NCI-H460 (cell line): ENCODE results near the gene ADAMTS15. TPM values are rescaled to one million over a fixed set of nuclear protein-coding genes. Genes with fewer than 3 reads are reported as not detected.
A peak's percentile ranks its signal among the peaks of the same experiment; 100 is the strongest.

ENCODE experiments used
- DNase-seq: peaks from one replicate; pipeline ENCODE4 v3.0.0-alpha.2; 2016; ENCODE audit warnings: low read depth; ENCODE audit errors: extremely low read depth
- total RNA-seq: library from RNA; depleted of rRNA; stranded (reverse); fragments of >200 nt; shearing (Covaris generic); gene quantifications from 2 replicates; pipeline ENCODE4 v1.2.3, GENCODE V29; 2014

The ADAMTS15 gene
- total RNA-seq, 1 experiment from 2014 or later = 0.05 TPM

DNA sequence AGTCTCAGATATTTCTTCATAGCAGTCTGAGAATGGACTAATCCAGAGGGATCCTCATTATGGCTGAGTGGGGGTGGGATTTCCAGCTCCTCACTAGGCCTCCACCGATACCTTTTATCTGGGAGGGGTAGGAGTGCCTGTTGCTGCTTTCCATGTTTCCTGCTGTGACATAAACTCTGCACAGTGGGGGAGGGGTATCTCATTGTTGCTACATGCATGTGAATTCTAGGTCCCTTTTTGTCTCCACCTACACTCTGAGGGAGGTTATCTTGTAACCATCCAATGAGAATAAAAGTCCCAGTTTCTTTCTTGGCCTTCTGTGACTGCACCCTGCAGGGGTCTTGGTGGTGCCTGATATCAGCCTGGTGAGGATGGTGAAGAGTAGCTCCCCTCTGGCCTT, 60.5 kb downstream of the ADAMTS15 start:
- no peak for DNase-seq

DNA sequence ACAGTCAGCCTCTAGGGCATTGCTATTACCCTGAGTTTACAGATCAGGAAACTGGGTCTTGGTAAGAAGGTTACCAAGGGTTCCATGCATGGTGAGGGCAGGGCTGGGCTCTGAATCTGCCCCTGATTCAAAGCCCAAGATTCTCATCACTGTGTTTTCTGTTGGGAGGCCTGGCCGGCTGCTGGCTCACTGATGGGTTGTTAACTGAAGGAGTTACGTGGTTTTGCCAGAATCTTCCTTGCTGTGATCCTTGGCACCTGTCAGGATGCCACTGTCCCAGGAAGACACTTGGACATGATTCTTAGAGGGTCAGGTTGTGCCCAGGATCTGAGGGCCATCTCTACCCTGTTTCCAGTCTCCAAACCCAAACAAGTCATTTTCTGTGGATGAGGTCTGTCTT, 61.5 kb downstream of the ADAMTS15 start:
- no peak for DNase-seq

DNA sequence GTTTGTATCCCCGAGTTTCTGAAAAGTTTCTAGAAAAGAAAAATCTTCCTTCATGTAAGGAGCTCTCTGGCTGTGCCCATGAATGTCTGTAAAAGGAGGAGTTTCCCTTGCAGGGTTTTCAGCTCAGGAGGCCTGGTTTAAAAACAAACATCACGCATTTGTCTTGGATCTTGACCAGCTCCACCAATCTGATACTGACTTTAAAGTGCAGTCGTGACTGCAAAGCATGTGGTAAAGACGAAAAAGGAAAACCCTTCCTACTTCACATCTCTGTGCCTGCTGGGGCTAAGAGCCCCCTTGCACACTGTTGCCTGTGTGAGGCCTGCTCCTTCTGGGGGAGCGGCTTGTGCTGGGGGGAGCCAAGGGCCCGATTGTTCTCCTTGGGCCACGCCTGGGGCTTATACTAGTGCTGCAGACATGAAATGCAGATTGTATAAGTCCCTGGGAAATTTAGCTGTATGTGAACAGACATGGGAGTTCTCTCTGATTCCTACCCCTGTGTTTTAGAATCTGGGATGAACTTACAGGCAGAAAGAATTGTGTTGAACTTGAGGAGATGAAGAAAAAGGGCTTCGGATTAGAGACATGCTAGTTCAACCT, 62.1 kb downstream of the ADAMTS15 start:
- DNase-seq = no peak

DNA sequence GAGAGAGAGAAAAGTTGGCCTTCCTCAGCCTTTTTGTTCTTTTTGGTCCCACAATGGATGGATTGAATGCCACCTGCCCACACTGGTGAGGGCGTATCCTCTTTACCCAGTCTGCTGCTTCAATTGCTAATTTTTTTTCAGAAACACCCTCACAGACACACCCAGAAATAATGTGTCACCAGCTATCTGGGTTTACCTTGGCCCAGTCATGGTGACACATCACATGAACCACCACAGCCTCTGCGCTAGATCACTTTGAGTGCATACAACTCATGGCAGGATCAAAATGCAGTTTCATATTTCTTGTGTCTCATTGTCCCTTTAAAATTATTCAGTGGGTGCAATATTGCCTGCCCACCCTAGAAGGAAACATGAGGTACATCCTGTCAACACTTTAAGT, 63.3 kb downstream of the ADAMTS15 start:
- no peak for DNase-seq

DNA sequence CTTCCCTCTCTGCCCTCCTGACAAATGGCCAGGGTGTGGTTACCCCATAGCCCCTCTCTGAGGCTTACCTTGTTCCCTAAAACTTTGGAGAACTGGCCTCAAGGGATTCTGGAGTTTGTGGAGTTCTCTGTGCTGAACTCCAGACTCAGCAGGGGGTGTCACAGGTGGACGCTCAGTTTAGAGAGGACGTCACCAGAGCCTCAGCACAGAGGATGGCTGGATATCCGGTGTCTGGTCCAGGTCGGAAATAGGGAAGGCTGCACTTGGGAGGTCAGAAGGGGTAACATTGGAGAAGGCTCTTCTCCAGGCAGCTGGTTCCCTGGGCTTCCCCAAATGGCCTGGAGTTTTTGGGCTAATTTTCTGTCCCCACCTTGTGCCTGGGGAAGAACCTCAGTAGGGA, 64.2 kb downstream of the ADAMTS15 start:
- DNase-seq = no peak

DNA sequence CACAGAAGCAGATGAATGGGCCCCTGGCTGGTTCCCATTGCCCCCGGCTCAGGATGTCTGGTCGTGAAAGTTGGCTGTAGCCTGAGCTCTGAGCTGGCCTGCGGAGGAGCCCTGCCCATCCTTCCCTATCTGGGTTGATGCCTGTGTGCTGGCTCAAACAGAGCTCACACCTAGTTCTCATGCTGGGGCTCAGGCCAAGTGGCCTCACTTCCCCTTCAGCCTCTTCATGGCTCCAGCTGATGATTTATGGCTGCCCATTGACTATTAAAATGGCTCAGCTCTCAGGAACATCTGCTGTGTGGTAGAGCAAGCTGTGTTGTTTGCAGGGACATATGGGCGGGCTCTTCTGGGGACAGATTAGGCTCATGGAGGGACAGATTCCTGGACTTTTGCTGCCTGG, 64.7 kb downstream of the ADAMTS15 start:
- DNase-seq = no peak

DNA sequence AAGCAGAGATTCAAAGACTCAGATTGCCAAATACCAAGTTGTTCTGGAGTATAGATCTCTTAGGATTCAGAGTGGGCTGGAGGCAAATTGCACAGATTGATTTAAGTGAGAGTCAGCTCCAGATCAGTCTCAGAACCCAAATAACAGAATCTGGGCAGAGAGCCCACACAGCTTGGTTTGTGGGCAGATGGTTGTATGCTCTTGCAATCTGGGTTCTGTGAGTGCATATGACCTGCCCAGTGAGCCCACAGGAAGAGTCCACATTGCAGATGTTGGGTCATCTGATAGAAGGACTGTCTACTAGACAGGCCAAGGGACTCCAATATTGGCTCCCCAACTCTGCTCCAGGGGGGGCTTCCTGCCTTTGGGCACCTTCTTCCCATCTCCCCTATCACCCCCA, 65.9 kb downstream of the ADAMTS15 start:
- no peak for DNase-seq

DNA sequence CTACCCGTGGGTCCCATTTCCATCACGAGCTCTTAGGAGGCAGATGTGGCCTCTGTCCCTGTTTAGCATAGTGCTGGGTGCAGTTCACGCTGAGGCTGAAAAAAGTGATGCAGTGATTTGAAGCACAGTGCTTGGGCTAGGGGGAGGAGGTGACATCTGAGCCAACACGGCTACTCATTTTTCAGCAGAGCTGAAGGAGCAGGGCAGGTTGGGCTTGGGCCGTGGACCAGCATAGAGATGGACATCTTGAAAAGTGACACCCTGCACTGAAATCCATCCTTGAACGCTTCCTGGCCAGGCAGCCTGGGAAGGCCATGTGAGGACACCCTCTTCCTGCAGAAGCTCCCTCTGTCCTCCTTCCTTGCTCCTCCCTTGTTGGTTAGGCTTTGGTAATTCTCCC, 66.4 kb downstream of the ADAMTS15 start:
- DNase-seq = no peak

DNA sequence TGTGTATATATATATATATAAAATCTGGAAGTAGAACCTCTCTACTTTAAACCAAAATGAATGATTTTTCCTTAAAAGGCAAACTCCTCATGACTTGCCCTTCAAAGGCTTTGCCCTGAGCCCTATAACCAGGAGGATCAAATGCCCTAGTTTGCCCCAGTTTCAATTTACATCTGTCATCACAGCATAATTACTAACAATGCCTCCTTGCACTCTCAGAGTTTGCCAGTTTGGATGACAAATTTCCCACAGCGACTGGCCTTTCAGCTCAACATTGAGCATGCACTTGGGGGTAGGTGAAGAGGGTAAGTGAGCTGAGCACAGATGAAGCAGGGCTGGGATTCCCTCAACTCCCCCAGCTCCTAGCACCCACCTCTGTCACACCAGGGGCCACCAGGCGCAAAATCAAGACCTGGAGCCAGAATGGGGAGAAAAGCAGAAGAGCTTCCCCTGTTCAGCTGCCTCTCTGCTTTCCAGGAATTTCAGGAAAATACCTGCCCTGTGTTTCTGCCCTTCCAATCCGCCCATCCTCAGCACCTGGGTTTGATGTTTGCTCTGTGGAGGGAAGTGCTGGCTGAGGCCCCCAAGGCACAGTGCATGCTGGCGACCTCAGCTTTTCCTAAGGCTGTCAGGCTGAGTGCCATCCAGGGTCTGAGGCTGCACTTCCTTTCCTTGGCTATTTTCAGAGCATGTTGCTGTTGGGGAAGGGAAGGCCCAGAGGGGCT, 67.5 kb downstream of the ADAMTS15 start:
- no peak for DNase-seq

DNA sequence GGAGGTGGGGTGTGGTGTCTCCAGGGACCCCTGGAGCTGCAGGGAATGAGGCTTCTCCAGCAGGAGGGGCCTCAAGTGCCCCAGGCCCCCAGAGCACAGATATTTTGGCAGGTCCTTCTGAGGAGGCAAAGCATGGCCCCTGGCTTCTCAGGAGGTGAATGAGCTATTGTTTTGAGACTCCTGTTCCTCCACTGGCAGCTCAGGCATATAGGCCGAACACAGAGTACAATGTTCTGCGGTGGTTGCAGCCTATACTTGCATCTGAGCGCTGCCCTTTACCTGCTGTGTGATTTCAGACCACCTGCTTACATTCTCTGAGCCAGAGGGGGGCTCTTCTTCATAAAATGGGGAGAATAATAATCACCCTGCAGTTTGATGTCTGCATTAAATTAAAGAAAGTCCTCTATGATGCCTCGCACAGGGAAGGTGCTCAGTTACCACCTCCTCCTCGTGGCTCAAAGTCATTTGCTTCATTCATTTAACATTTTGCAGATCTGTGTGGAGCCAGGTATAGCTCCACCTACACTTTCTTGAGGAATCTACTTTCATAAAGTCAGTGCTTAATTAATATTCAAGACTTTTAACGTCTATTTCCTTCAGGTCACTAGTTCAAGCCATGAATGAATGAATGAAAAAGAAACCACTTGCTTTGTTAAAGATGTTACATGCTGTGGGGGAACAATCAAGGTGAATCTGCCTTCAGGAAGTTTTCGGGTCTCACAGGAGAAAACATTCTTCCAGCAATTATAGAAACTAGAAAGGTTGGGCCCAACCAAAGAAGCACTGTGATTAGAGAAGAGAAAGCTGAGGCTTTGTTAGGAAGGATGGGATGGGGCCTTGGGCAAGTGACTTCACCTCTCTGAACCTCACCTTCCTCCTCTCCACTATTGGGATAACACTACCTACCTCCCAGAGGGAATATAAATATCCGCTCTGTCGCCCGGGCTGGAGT, 68.4 kb downstream of the ADAMTS15 start:
- DNase-seq = no peak

DNA sequence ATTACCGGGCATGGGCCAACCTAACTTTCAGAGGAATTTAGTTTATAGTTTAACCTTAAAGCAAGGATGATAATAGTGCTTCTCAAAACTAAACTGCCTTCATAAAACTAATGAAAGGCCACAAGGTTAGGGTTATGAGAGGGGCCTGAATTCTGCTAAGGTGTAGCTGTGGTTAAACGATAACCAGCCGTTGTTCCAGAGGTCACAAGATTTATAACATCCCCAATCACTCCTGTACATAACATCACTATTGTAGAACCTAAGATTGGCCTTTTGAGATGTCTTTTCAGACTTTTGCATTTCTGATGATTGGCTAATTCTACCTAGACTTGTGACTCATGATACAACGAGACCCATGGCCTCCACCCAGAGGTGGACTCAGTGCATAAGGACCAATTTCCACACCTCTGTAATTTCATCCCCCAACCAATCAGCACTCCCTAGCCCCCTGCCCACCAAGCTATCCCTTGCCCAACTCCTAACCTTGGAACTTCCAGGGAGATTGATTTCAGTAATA, 69.8 kb downstream of the ADAMTS15 start:
- DNase-seq = no peak

DNA sequence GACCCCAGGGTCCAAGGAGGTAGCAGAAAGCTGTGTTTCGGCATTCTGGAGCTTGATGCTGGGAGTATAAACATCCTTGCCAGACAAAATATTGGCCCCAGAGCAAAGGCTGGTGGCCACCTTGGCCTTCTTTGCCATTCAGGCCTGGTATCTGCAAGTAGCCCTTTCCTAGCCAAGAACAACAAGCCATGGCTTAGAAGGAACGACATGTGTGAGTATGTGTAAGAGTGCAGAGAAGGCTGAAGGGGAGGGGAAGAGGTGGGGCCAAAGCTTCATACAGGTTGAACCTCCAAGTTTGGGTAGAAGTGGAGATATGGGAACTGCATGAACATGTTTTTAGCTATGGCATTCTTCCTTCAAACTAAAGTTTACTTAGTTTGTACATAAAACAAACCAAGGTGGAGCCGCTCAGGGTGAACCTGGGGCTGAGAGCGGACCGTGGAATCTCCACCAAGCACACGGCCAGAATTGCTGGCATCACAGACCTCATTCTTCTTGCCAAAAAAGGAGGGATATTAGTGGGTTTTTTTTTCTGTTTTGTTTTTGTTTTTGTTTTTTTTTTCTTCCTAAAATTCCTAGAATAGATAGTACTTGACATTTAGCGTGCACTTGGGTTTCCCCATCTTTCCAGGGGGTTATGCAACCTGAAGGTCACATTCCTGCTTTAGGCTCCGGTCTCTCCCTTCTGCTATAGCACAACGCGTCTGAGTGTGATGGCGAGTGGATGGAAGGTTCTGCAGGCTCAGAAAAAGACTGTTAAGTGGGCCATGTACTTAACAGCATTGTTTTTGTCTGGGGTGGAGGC, 70.9 kb downstream of the ADAMTS15 start:
- no peak for DNase-seq

DNA sequence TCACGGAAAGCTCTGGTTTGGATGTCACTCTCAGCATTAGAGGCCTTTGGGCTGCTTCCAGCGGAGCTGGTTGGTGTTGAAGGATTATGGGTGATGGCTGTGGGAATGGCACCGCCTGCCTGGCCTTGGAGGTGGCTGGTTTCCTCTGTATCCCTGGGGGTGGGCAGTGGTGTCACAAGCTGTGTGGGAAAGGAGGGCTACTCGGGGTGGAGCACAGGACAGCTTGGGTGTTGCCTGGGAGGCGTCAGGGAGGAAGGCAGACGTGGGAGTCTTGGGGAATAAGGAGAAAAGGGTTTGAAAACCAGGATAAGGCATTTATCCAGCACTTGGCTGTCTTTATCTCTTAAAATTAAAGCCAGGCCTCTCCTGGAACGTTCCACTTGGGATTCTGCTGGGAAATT, 71.8 kb downstream of the ADAMTS15 start:
- no peak for DNase-seq

DNA sequence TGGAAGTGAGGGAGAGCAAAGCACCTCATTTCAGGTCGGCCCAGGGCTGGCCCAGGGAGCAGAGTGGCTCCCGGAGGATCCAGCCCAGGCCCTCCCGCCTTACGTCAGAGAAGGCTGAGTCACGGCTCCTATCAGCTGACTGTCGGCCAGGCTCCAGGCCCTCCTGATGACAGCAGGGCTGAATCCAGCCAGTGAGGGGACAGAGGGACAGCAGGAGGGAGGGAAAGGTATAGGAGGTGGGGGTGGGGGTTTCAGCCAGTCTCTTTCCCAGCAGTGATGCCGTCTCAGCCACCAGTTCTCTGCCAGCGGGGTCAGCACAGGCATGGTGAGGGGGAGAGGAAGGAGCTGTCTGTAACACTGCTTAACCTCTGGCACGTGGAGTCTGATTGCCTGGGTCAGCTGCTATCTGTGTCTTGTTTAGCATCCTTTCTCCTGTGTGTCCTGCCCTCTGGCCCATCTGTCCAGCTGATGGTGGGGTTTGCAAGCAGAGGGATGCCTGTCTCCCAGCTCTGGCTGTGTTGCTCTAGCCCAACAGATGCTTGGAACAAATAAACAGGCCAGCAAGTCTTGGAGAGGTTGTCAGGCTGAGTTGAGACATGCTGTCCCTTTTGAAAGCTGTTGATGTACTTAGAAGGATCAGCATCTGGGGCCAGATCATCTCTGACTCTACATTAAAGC, 74.0 kb downstream of the ADAMTS15 start:
- DNase-seq = peak; percentile 69

DNA sequence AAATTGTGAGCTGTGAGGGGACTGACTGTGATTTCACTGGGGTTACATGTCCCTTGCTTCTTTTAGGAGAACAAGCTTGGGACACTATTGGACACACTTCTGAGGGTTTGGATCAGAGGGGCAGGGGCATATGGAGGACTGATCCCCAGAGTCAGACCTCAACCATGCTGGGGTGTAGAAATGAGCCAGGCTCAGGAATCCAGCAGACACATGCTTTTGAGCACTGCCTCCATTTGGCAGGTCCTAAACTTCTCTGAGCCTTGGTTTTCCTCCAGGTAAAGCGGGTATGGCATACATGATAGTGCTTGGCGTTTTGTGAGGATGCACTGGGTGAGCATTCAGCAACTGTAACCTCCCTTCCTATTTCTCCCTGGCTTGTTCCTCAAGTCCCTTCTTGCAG, 74.7 kb downstream of the ADAMTS15 start:
- no peak for DNase-seq

DNA sequence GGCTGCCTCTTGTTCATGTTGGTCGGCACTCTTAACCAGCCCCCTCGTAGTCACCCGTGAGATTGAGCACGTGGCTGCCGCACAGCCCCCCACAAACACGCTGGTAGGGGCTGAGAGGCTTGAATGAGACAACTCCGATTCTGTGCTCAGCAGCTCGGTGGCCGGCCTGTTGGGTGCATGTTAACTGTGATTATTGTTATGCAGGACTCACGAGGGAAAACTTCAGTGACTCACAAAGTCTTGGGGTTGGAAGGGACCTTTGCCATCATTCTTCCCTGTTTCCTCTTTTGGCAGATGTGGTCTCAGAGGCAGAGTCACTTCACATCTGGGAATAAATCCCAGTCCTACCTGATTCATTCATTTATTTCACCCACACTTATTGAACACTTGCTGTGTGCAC, 75.2 kb downstream of the ADAMTS15 start:
- DNase-seq = no peak

DNA sequence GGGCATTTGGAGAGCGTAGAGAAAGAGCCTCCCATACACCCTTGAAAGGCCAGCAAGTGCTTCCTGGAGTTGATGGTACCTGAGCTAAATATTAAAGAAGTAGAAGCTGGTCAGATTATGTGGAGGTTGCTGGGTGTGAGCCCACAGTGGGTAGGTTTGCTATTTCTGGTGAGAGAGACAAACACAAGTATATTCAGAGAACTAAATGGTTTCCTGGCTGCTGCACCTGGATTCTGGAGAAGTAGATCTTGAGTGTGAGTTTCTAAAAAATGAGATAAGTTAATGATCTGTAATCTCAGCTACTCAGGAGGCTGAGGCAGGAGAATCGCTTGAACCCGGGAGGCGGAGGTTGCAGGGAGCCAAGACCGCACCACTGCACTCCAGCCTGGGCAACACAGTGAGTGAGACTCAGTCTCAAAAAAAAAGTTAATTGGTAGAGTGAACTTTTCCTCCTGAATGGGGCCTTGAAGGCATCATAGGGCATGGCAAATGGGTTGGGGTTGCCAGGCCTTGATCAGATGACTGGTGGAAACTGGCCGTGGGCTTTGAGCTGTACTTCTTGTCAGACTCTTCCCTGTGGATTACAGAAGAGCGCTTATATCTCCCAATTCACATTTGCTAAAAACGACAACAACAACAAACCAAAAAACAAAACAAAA, 75.8 kb downstream of the ADAMTS15 start:
- DNase-seq = no peak

DNA sequence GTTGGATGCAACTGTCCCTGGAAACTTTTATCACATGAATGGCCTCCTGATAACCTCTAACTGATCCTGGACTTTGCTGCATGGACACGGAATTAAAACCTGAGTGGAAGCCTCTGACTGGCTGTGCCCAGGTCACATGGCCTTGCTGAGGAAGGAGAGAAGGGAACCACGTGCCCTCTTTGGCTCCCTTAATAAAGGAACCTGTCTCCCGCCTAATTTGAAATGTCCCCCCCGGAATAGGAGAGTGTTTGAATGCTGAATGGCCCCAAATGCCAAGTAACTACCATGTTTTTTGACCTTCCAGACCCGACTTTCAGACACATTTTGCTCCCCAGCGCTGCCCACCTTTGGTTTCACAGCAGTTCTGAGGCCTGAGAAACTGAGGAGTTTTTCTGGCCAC, 76.9 kb downstream of the ADAMTS15 start:
- DNase-seq = no peak
